Measurements from ENCODE around the gene FOXK1.

FOXK1 gene

GRCh38 chr7:4765776-4766490 is 83.8 kb downstream of the FOXK1 start:
- DNase-seq (ENCODE audit: low spot score), result no peak

- no peak for DNase-seq (ENCODE audit: low spot score)
Observed at GRCh38 chr7:4766666-4767519, 84.8 kb downstream of the FOXK1 start.

DNA sequence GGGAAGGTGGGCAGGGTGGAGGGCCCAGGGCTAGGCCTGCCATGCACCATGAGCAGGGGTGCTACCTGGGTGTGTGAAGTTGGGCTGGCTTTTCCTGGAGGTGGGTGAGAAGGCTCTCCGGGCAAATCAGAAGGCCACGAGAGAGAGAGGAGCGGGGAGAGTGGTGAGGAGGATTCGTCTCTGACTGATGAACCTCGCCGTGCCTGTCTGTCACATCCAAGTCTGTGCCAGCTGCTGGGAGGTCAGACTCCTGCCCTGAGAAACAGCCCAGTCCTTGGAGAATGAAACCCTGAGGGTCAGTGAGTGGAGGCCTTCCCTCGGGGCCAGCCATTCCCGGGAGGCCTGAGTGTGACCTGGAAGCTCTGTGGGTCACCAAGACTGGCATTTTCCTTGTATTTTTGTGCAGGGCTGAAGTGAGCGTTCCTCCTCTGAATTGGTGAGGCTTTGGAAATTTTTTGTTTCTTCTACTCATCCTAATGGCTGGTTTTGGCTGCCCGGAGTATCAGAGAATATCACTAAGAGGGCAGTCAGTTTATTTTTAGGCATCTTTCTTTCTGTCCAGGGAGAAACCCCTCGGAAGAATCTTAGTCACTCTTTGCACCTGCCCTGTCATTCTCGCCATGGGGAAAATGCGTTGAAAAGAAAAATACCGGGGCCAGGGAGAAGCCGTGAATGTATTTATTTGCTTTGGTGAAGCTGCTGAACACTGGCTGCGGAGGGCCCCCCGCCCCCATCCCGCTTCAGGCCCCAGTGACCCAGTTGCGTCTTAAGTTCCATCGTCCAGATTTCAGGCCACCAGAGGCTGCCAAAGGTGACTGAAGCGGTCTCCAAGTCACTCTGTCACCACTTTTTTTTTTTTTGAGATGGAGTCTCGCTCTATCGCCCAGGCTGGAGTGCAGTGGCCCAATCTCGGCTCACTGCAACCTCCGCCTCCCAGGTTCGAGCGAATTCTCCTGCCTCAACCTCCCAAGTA is 86.8 kb downstream of the FOXK1 start:
- no peak for DNase-seq (ENCODE audit: low spot score)

DNA sequence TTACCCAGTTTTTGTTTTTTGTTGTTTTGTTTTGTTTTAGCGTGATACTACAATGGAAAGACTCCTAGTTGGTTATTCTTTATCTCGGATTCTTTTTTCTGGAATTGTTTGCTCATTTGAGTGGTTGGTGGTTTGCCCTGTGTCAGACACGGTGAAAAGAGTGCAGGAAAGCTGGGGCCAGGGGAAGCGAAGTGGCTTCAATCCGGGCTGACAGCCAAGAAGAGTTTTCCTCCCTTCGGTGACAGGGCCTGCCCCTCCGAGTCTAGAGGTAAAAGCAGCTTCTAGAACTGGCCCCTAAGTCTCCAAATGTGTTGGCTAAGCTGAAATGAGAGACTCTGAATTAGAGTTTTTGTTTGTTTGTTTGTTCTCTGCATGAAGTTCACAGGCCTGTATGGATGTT is 87.7 kb downstream of the FOXK1 start:
- DNase-seq (ENCODE audit: low spot score), result no peak

GRCh38 chr7:4770886-4771285 is 88.8 kb downstream of the FOXK1 start:
- no peak for DNase-seq (ENCODE audit: low spot score)

DNA sequence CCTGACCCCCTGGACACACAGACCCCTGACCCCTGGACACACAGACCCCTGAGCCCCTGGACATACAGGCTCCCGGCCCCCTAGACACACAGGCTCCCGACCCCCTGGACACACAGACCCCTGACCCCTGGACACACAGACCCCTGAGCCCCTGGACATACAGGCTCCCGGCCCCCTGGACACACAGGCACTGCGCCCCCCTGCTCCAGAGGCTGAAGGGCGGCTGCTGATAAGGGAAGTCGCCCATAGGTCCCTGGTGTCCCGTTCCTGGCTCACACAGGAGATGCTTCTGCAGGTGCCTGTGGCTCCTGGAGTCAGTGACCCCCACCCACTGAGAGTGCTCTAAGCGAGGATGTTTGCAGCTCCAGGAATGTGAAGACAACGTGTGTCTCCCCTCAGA is 89.6 kb downstream of the FOXK1 start:
- DNase-seq (ENCODE audit: low spot score), result no peak

GRCh38 chr7:4772306-4772705 is 90.2 kb downstream of the FOXK1 start:
- no peak for DNase-seq (ENCODE audit: low spot score)

- no peak for DNase-seq (ENCODE audit: low spot score)
Observed at GRCh38 chr7:4774007-4774406, 91.9 kb downstream of the FOXK1 start.

- no peak for DNase-seq (ENCODE audit: low spot score)
Observed at GRCh38 chr7:4774658-4775249, 92.7 kb downstream of the FOXK1 start.

- peak; percentile 96 for DNase-seq (ENCODE audit: low spot score)
Observed at GRCh38 chr7:4775250-4775847, 93.3 kb downstream of the FOXK1 start, which contains the start of gene AP5Z1. AP5Z1 (plus strand) TSS chr7:4775623; CDS start chr7:4775716, 93 bp downstream.

- peak; percentile 44 for DNase-seq (ENCODE audit: low spot score)
Observed at GRCh38 chr7:4775848-4776623, 93.9 kb downstream of the FOXK1 start.

- DNase-seq (ENCODE audit: low spot score), result no peak
Observed at GRCh38 chr7:4779118-4779517, 97.0 kb downstream of the FOXK1 start.

DNA sequence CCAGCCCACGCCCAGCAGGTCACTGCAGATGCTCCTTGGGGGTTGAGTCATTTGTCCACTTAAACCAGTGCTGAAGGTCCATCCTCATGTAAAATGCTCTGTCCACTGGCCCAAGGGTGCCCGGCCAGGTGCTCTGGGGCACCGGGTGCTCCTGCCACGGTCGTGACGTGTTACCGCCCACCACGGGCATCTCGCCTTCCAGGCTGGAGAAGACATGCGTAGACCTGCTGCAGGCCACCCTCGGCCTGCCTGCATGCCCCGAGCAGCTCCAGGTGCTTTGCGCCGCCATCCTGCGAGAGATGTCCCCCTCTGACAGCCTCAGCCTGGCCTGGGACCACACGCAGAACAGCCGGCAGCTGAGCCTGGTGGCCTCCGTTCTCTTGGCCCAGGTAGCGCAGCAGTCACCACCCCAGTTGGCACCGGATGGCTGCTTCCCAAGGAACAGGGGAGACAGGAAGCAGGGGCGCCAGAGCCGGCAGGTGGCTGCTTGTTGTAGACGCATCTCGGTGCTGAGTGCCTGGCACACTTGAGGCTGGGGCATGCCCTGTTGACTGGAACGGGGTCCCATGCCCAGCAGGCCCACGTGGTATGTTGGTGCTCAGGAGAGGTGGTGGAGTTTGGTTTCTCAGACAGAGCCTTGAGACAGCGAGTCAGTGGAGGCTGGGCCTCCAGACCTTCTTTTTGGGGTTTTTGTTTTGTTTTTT is 99.4 kb downstream of the FOXK1 start:
- DNase-seq (ENCODE audit: low spot score), result no peak

- no peak for DNase-seq (ENCODE audit: low spot score)
Observed at GRCh38 chr7:4782333-4783291, 100.5 kb downstream of the FOXK1 start.

GRCh38 chr7:4783292-4783652 is 101.2 kb downstream of the FOXK1 start:
- no peak for DNase-seq (ENCODE audit: low spot score)

- DNase-seq (ENCODE audit: low spot score), result no peak
Observed at GRCh38 chr7:4783762-4784351, 101.8 kb downstream of the FOXK1 start.

DNA sequence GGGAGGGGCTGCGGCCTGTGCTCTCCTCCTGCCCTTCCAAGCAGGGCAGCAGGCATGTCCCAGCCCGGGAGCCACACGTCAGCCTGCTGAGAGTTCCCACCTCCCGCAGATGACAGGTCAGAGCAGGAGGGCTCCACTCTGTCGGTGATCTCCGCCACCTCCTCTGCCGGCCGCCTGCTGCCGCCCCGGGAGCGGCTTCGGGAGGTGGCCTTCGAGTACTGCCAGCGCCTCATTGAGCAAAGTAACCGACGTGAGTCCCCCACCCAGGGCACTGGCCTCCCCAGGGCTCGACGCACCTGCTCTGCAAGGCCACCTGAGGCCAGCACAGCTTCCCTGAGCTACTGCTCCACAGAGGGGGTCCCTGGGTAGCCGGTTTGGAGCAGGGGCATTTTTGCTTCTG is 102.7 kb downstream of the FOXK1 start:
- DNase-seq (ENCODE audit: low spot score), result no peak

- DNase-seq (ENCODE audit: low spot score), result no peak
Observed at GRCh38 chr7:4785371-4785770, 103.3 kb downstream of the FOXK1 start.
